HEK293 (cell line): ENCODE results near the gene CSN1S1.

Experiments
- CTCF ChIA-PET: fragments of 350-600 bp; formaldehyde crosslinking; extraction: SDS; loops from one replicate; lab custom pipeline; 2021; ENCODE audit warnings: antibody characterized with exemption; lab: Yijun Ruan, JAX
- POLR2A ChIA-PET: fragments of 300-600 bp; formaldehyde crosslinking; extraction: SDS; loops from one replicate; lab custom pipeline; 2020; ENCODE audit warnings: antibody characterized with exemption, inconsistent platforms; lab: Yijun Ruan, JAX
- H3K27ac ChIP-seq: fragments of 200-500 bp; sonication (Bioruptor generic); 2 replicates; pipeline ENCODE4 v1.5.1; 2014; ENCODE audit warnings: low read depth, low read length, control low read depth, inconsistent platforms; ENCODE audit errors: extremely low read depth
- H3K36me3 ChIP-seq, 2 experiments: fragments of 200-500 bp in 1 of 2; sonication (Bioruptor generic) in 1 of 2; 1 replicate in 1 of 2; 2 replicates in 1 of 2; pipeline ENCODE4 v1.5.1; 2014 to 2017; ENCODE audit warnings: inconsistent platforms in 2 of 2, low read length in 2 of 2; ENCODE audit not compliant: control insufficient read depth in 2 of 2, insufficient read depth in 1 of 2
- H3K4me1 ChIP-seq: fragments of 200-500 bp; sonication (Bioruptor generic); 2 replicates; pipeline ENCODE4 v1.5.1; 2014; ENCODE audit warnings: mild to moderate bottlenecking, low read length, inconsistent platforms; ENCODE audit not compliant: control insufficient read depth, insufficient read depth
- H3K4me3 ChIP-seq: 2 replicates; pipeline ENCODE4 v1.5.1; 2011; ENCODE audit warnings: low read depth, mild to moderate bottlenecking, control low read depth, low read length, moderate library complexity
- H3K9me3 ChIP-seq: fragments of 200-500 bp; sonication (Bioruptor generic); 2 replicates; pipeline ENCODE4 v1.5.1; 2014; ENCODE audit warnings: low read depth, low read length, inconsistent platforms; ENCODE audit not compliant: control insufficient read depth, insufficient read depth
- GLIS1 ChIP-seq: fragments of 450-650 bp; formaldehyde crosslinking; IDR thresholded peaks from 2 replicates; pipeline ENCODE4 v1.5.1; 2016; ENCODE audit warnings: missing biosample characterization, missing genetic modification characterization
- SCRT1 ChIP-seq: fragments of 450-650 bp; formaldehyde crosslinking; IDR thresholded peaks from 2 replicates; pipeline ENCODE4 v1.5.1; 2016; ENCODE audit warnings: missing biosample characterization, missing genetic modification characterization, borderline replicate concordance
- ZNF404 ChIP-seq: fragments of 450-650 bp; formaldehyde crosslinking; IDR thresholded peaks from 2 replicates; pipeline ENCODE4 v1.5.1; 2017; ENCODE audit warnings: missing biosample characterization, missing genetic modification characterization
- ZNF510 ChIP-seq: fragments of 450-650 bp; formaldehyde crosslinking; IDR thresholded peaks from 2 replicates; pipeline ENCODE4 v1.5.1; 2018; ENCODE audit warnings: mild to moderate bottlenecking, missing genetic modification characterization, missing biosample characterization; ENCODE audit not compliant: insufficient replicate concordance
- ZNF830 ChIP-seq: fragments of 450-650 bp; IDR thresholded peaks from 2 replicates; pipeline ENCODE4 v1.5.0; 2018; ENCODE audit warnings: missing biosample characterization, missing genetic modification characterization, low read depth, mild to moderate bottlenecking, moderate library complexity

CSN1S1 gene

DNA sequence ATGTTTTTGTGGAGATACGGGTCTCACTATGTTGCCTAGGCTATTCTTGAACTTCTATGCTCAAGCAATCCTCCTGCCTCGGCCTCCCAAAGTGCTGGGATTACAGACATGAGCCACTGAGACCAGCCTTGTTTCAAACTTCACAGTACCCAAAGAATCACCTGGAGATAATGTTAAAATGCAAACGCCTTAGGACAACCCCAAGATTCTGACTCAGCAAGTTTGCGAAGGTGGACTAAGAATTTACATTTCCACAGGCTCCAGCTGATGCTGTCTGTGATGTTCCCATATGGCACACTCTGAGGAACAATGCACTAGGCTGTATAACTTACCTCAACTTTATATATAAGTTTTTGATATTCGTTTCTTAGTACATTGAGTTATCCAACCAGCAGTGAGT is 63.9 kb downstream of the CSN1S1 start (continued):
- TF ChIP-seq ZNF510 (tag by site-specific recombination) (no peak), GLIS1 (no peak), ZNF404 (tag by site-specific recombination) (no peak), ZNF830 (no peak), SCRT1 (no peak)

- no peak within 1 kb of the TSS for H3K27ac ChIP-seq
- no peak for TF ChIP-seq ZNF510 (tag by site-specific recombination)
- TF ChIP-seq, all 188 proteins: peak for 0
- H3K4me3 ChIP-seq: no peak within 1 kb of the TSS
- CTCF ChIA-PET: no interaction called here
- H3K9me3 ChIP-seq: no peaks in the 10 kb centered on the region
- POLR2A ChIA-PET: no interaction called here
- no peaks in the 10 kb centered on the region for H3K36me3 ChIP-seq
- H3K4me1 ChIP-seq: no peaks in the 10 kb centered on the region
Measured at GRCh38 chr4:69995526-69996016, 64.7 kb downstream of the CSN1S1 start, which contains the start of gene STATH. Gene STATH (plus strand): TSS chr4:69995966. CDS start chr4:69998438, 2,472 bp downstream.
